K562 (cell line): ENCODE data around the gene EGR1. TPM values are rescaled to one million over a fixed set of nuclear protein-coding genes. Genes with fewer than 3 reads are reported as not detected.

Source experiments
- FOXK1 ChIP-seq: sonication (generic); formaldehyde crosslinking; IDR thresholded peaks from 2 replicates; pipeline ENCODE4 v1.8.0; 2022; ENCODE audit warnings: missing genetic modification reagents, mild to moderate bottlenecking, borderline replicate concordance
- HNRNPH1 ChIP-seq: fragments of 200-400 bp; formaldehyde crosslinking; optimal IDR thresholded peaks from 2 replicates; pipeline ENCODE3; 2017; ENCODE audit warnings: low read depth, mild to moderate bottlenecking, low read length, moderate library complexity
- MAFG ChIP-seq: fragments of 450-650 bp; conservative IDR thresholded peaks from 2 replicates; pipeline ENCODE4 v1.6.1; 2016; ENCODE audit warnings: missing genetic modification characterization, missing compliant biosample characterization
- POLR2G ChIP-seq: fragments of 200-400 bp; formaldehyde crosslinking; IDR thresholded peaks from 2 replicates; pipeline ENCODE4 v1.6.1; 2017; ENCODE audit warnings: low read depth, mild to moderate bottlenecking, antibody characterized with exemption, low read length, moderate library complexity
- POLR2H ChIP-seq: IDR thresholded peaks from 2 replicates; pipeline ENCODE4 v1.6.1; 2016; ENCODE audit warnings: missing genetic modification characterization, low read depth, mild to moderate bottlenecking, control low read depth, missing compliant biosample characterization, moderate library complexity
- SMAD2 ChIP-seq: fragments of 150-350 bp; IDR thresholded peaks from 2 replicates; pipeline ENCODE4 v1.6.1; 2014; ENCODE audit warnings: low read depth, mild to moderate bottlenecking, low read length
- ZBTB43 ChIP-seq: sonication (generic); formaldehyde crosslinking; IDR thresholded peaks from 2 replicates; pipeline ENCODE4 v1.8.0; 2023; ENCODE audit warnings: mild to moderate bottlenecking, missing genetic modification reagents
- ZNF76 ChIP-seq: fragments of 250-450 bp; sonication (Bioruptor Pico); IDR thresholded peaks from 2 replicates; pipeline ENCODE4 v1.4.0; 2020; ENCODE audit warnings: mild to moderate bottlenecking, moderate library complexity, borderline replicate concordance
- polyA plus RNA-seq, 8 experiments: library from polyadenylated mRNA; depleted of rRNA in 4 of 8; stranded (reverse) in 5 of 8; unstranded in 3 of 8; fragments of >200 nt; fragmentation: Nextera tagmentation in 2 of 8; fragmentation: Illumina TruSeq in 1 of 8; extraction: Ambion mirVana in 2 of 8; extraction: Trizol in 1 of 8; gene quantifications; 2 replicates each; pipeline versions ENCODE4 v1.2.1 to v1.2.3, GENCODE V29; 2011 to 2014; ENCODE audit warnings: inconsistent platforms in 1 of 8, missing spikeins in 1 of 8
- total RNA-seq, 7 experiments: library from RNA; depleted of rRNA in 6 of 7; stranded (reverse); fragments of >200 nt in 6 of 7; fragmentation: Illumina TruSeq in 2 of 7; extraction: Trizol in 2 of 7; gene quantifications; 2 replicates each; pipeline versions ENCODE4 v1.2.1 to v1.2.3, GENCODE V29; 2011 to 2021; ENCODE audit warnings: low replicate concordance in 1 of 7
- TF ChIP-seq, protein P1 (sequence below): fragments of 450-650 bp; IDR thresholded peaks from 2 replicates; pipeline ENCODE4 v1.6.1; 2016; ENCODE audit warnings: missing biosample characterization, missing genetic modification characterization
- TF ChIP-seq, protein P2 (sequence below): fragments of 450-650 bp; conservative IDR thresholded peaks from 2 replicates; pipeline ENCODE4 v1.6.1; 2016; ENCODE audit warnings: missing genetic modification characterization, low read depth, mild to moderate bottlenecking, control low read depth, missing compliant biosample characterization
- TF ChIP-seq, protein P3 (sequence below): fragments of 200-600 bp; sonication (generic); IDR thresholded peaks from one replicate; pipeline ENCODE4 v1.6.1; 2012; ENCODE audit warnings: mild to moderate bottlenecking, low read depth, low read length, inconsistent platforms

Gene EGR1
- total and polyA plus RNA-seq, 9 of the 15 experiments (the other 6 are each of a cell fraction or from before 2014, with no cell fraction given): 1.3 to 132 (median 21.5) TPM

GRCh38 chr5:138469540-138470321 lies 4.5 kb downstream of the EGR1 start (continued):
- peak; percentile 95; the same call in 1 of the 2 replicates for TF ChIP-seq FOXK1 (CRISPR knock-in tag)
- TF ChIP-seq POLR2H (tag): 0 out of 2 replicates have a peak, but pooled peaks have one; percentile 19
- no peak for TF ChIP-seq HNRNPH1
- no peak for TF ChIP-seq ZNF76 (CRISPR knock-in tag)
- TF ChIP-seq SMAD2: no peak
- TF ChIP-seq, protein P1, sequence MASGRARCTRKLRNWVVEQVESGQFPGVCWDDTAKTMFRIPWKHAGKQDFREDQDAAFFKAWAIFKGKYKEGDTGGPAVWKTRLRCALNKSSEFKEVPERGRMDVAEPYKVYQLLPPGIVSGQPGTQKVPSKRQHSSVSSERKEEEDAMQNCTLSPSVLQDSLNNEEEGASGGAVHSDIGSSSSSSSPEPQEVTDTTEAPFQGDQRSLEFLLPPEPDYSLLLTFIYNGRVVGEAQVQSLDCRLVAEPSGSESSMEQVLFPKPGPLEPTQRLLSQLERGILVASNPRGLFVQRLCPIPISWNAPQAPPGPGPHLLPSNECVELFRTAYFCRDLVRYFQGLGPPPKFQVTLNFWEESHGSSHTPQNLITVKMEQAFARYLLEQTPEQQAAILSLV (tag): no peak
- peak; percentile 78; the same call in 1 of the 2 replicates for TF ChIP-seq ZBTB43 (CRISPR knock-in tag)
- TF ChIP-seq, protein P2, sequence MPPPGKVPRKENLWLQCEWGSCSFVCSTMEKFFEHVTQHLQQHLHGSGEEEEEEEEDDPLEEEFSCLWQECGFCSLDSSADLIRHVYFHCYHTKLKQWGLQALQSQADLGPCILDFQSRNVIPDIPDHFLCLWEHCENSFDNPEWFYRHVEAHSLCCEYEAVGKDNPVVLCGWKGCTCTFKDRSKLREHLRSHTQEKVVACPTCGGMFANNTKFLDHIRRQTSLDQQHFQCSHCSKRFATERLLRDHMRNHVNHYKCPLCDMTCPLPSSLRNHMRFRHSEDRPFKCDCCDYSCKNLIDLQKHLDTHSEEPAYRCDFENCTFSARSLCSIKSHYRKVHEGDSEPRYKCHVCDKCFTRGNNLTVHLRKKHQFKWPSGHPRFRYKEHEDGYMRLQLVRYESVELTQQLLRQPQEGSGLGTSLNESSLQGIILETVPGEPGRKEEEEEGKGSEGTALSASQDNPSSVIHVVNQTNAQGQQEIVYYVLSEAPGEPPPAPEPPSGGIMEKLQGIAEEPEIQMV (tag): no peak
- peak; percentile 85 for TF ChIP-seq POLR2G
- TF ChIP-seq, protein P3, sequence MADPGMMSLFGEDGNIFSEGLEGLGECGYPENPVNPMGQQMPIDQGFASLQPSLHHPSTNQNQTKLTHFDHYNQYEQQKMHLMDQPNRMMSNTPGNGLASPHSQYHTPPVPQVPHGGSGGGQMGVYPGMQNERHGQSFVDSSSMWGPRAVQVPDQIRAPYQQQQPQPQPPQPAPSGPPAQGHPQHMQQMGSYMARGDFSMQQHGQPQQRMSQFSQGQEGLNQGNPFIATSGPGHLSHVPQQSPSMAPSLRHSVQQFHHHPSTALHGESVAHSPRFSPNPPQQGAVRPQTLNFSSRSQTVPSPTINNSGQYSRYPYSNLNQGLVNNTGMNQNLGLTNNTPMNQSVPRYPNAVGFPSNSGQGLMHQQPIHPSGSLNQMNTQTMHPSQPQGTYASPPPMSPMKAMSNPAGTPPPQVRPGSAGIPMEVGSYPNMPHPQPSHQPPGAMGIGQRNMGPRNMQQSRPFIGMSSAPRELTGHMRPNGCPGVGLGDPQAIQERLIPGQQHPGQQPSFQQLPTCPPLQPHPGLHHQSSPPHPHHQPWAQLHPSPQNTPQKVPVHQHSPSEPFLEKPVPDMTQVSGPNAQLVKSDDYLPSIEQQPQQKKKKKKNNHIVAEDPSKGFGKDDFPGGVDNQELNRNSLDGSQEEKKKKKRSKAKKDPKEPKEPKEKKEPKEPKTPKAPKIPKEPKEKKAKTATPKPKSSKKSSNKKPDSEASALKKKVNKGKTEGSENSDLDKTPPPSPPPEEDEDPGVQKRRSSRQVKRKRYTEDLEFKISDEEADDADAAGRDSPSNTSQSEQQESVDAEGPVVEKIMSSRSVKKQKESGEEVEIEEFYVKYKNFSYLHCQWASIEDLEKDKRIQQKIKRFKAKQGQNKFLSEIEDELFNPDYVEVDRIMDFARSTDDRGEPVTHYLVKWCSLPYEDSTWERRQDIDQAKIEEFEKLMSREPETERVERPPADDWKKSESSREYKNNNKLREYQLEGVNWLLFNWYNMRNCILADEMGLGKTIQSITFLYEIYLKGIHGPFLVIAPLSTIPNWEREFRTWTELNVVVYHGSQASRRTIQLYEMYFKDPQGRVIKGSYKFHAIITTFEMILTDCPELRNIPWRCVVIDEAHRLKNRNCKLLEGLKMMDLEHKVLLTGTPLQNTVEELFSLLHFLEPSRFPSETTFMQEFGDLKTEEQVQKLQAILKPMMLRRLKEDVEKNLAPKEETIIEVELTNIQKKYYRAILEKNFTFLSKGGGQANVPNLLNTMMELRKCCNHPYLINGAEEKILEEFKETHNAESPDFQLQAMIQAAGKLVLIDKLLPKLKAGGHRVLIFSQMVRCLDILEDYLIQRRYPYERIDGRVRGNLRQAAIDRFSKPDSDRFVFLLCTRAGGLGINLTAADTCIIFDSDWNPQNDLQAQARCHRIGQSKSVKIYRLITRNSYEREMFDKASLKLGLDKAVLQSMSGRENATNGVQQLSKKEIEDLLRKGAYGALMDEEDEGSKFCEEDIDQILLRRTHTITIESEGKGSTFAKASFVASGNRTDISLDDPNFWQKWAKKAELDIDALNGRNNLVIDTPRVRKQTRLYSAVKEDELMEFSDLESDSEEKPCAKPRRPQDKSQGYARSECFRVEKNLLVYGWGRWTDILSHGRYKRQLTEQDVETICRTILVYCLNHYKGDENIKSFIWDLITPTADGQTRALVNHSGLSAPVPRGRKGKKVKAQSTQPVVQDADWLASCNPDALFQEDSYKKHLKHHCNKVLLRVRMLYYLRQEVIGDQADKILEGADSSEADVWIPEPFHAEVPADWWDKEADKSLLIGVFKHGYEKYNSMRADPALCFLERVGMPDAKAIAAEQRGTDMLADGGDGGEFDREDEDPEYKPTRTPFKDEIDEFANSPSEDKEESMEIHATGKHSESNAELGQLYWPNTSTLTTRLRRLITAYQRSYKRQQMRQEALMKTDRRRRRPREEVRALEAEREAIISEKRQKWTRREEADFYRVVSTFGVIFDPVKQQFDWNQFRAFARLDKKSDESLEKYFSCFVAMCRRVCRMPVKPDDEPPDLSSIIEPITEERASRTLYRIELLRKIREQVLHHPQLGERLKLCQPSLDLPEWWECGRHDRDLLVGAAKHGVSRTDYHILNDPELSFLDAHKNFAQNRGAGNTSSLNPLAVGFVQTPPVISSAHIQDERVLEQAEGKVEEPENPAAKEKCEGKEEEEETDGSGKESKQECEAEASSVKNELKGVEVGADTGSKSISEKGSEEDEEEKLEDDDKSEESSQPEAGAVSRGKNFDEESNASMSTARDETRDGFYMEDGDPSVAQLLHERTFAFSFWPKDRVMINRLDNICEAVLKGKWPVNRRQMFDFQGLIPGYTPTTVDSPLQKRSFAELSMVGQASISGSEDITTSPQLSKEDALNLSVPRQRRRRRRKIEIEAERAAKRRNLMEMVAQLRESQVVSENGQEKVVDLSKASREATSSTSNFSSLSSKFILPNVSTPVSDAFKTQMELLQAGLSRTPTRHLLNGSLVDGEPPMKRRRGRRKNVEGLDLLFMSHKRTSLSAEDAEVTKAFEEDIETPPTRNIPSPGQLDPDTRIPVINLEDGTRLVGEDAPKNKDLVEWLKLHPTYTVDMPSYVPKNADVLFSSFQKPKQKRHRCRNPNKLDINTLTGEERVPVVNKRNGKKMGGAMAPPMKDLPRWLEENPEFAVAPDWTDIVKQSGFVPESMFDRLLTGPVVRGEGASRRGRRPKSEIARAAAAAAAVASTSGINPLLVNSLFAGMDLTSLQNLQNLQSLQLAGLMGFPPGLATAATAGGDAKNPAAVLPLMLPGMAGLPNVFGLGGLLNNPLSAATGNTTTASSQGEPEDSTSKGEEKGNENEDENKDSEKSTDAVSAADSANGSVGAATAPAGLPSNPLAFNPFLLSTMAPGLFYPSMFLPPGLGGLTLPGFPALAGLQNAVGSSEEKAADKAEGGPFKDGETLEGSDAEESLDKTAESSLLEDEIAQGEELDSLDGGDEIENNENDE: peak; percentile 25
- no peak for TF ChIP-seq MAFG (tag)
